Measurements from ENCODE around the gene CDC16. TPM values are rescaled to one million over a fixed set of nuclear protein-coding genes. Genes with fewer than 3 reads are reported as not detected.

The CDC16 gene
- total RNA-seq, 1 donor from 2014 or later: 83.0 TPM

DNA sequence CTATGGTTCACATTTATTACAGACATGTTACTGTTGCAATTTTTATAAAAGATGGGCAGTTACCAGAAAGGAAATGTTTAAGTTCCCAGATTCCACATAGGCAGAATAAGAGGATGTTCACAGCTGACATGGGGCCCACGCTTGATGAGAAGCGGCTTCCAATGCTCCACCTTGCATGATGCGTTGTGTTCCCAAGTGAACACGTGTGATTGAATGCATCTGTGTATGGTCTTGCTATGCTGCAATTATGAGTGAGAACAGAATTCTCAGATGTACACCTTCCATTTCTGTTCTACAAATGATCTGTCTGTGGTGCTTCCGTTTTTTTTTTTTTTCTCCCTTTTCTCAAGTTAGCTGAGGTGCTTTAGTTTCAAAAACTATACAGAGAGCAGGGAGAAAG, 62.2 kb downstream of the CDC16 start:
- Mint-ChIP-seq H3K36me3 (ENCODE audit: low read depth) (peaks cover 25% of the 10 kb centered on the region), H3K4me1 (ENCODE audit: low read depth) (no peaks in the 10 kb centered on the region), H3K9me3 (ENCODE audit: low read depth) (no peaks in the 10 kb centered on the region), H3K4me3 (ENCODE audit: unreplicated experiment) (no peak overlapping the region), H3K27ac (ENCODE audit: unreplicated experiment) (no peak overlapping the region), H3K27me3 (ENCODE audit: low read depth) (no peaks in the 10 kb centered on the region)
- DNase-seq (ENCODE audit: low spot score): no peak
- no peak for TF ChIP-seq CTCF (IDR thresholded peaks at IDR 0.05)

DNA sequence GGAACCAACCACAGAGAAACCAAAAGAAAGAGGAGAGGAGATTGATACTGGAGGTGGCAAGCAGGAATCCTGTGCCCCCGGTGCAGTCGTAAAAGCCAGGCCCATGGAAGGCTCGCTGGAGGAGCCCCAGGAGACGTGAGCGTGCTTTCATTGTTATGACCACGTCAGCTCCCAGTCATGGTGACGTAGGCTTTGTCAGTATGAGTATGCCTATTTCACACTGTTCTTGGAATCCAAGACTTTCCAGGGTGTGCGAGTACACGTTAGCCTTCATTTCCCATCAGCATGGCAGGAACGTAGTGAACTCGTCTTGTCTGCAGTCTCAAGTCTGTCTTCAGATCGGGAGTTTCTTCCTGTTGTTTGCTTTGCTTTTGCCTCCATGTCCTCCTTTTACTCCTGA, 64.2 kb downstream of the CDC16 start:
- no peak overlapping the region for H3K27ac Mint-ChIP-seq (ENCODE audit: unreplicated experiment)

DNA sequence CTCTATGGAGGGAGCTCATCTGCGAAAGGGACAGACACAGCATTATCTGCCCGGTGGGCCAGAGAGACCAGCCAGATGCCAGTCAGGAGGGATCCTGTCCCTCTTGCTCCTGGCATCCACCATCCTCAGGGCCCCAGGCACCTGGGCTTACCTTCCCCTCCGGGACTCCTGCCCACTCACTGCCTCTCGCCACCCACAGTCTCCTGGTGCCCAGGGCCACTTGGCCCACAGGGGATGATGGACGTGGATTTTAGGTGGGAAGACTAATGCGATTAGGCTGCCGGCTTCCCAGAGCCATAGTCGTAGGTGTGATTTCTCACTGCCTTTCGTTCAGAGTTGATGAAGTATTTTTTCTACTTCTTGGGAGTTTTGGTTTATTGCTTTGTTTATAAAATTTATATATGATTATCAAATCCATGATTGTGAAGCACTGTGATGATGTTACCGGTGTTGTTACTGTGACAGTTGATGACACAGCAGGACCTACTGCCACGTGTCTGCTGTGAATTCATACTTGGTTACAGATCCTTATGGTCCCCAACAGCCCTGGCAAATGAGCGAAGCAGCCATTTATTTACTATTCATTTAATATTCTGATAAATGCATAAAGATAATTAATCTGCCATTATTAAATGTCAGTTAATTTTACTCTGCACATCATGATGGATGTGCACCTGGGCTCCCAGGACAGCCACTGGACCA, 65.1 kb downstream of the CDC16 start:
- Mint-ChIP-seq H3K4me1 (ENCODE audit: low read depth) (no peaks in the 10 kb centered on the region), H3K36me3 (ENCODE audit: low read depth) (peaks cover 26% of the 10 kb centered on the region), H3K27ac (ENCODE audit: unreplicated experiment) (no peak overlapping the region), H3K9me3 (ENCODE audit: low read depth) (no peaks in the 10 kb centered on the region), H3K4me3 (ENCODE audit: unreplicated experiment) (no peak overlapping the region), H3K27me3 (ENCODE audit: low read depth) (no peaks in the 10 kb centered on the region)
- no peak for DNase-seq (ENCODE audit: low spot score)
- TF ChIP-seq CTCF (IDR thresholded peaks at IDR 0.05): no peak

More for the DNA sequence above, 64.2 kb downstream of the CDC16 start:
- no peaks in the 10 kb centered on the region for H3K4me1 Mint-ChIP-seq (ENCODE audit: low read depth)
- peaks cover 26% of the 10 kb centered on the region for H3K36me3 Mint-ChIP-seq (ENCODE audit: low read depth)
- TF ChIP-seq CTCF (IDR thresholded peaks at IDR 0.05): no peak
- no peak overlapping the region for H3K4me3 Mint-ChIP-seq (ENCODE audit: unreplicated experiment)
- DNase-seq (ENCODE audit: low spot score): no peak
- no peaks in the 10 kb centered on the region for H3K9me3 Mint-ChIP-seq (ENCODE audit: low read depth)
- H3K27me3 Mint-ChIP-seq (ENCODE audit: low read depth): no peaks in the 10 kb centered on the region

DNA sequence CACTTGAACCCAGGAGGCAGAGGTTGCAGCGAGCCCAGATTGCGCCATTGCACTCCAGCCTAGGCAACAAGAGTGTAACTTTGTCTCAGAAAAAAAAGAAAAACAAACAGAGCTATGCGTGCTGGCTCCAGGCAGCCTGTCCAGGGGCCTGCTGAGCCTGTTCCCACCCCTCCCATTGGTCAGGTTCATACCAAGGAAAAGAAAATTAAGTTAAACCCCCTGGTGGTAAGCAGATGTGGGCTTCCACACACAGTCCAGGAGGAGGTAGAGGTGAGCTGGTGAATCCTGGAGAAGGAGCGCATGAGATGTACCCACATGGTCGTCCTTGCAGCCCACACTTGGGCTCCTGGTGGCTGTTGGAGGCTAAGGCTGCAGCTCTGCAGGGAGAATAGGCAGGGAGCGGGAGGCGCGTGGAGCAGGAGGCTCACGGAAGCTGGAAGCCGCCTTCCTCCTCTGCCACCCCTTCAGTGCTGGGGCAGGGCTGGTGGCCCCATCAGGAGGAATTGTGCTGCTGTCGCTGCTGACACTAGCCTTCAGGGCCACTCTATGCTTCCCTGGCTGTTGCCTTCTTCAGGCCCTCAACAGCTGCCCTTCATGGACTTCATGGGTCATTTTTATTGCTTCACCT, 69.1 kb downstream of the CDC16 start:
- H3K36me3 Mint-ChIP-seq (ENCODE audit: low read depth): peaks cover 31% of the 10 kb centered on the region
- no peak for TF ChIP-seq CTCF (IDR thresholded peaks at IDR 0.05)
- H3K4me3 Mint-ChIP-seq (ENCODE audit: unreplicated experiment): no peak overlapping the region
- DNase-seq (ENCODE audit: low spot score): no peak
- no peaks in the 10 kb centered on the region for H3K9me3 Mint-ChIP-seq (ENCODE audit: low read depth)
- no peaks in the 10 kb centered on the region for H3K27me3 Mint-ChIP-seq (ENCODE audit: low read depth)
- no peaks in the 10 kb centered on the region for H3K4me1 Mint-ChIP-seq (ENCODE audit: low read depth)
- no peak overlapping the region for H3K27ac Mint-ChIP-seq (ENCODE audit: unreplicated experiment)

DNA sequence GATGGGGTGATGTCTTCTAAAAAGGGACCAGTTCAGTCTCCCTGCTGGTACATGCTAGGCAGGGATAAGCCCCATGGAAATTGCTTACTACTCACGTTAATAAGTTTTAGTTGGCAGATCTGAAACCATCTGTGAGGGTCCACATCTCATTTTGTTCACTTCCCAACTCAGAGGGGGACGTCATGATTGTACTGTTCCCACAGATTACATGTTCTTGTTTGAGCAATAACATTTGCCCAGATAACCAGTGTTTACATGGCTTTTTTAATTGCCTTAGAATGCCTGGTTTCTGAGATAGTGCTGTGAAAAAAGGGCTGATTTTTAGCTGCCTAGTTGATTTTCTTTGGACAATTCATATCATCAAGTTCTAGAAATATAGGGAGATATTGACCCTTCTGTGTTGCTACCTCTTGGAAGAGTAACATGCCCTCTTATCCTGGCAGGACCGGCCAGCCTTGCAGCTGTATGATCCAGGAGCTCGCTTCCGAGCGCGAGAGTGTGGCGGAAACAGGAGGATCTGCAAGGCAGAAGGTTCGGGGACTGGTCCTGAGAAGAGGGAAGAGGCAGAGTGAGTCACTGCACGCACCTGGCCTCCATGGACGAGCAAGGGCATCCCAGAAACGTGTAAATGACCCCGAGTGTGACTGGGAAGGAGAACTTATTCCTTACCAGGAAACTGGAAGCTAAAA, 69.8 kb downstream of the CDC16 start:
- no peak for DNase-seq (ENCODE audit: low spot score)
- Mint-ChIP-seq H3K9me3 (ENCODE audit: low read depth) (no peaks in the 10 kb centered on the region), H3K27ac (ENCODE audit: unreplicated experiment) (no peak overlapping the region), H3K36me3 (ENCODE audit: low read depth) (peaks cover 25% of the 10 kb centered on the region), H3K4me3 (ENCODE audit: unreplicated experiment) (no peak overlapping the region), H3K27me3 (ENCODE audit: low read depth) (no peaks in the 10 kb centered on the region), H3K4me1 (ENCODE audit: low read depth) (no peaks in the 10 kb centered on the region)
- no peak for TF ChIP-seq CTCF (IDR thresholded peaks at IDR 0.05)

All from chondrocyte (in vitro differentiated cells).